GM12878 (cell line): Measurements from ENCODE around the gene JAML. TPM values are rescaled to one million over a fixed set of nuclear protein-coding genes. Genes with fewer than 3 reads are reported as not detected.

Source experiments
- CBFB ChIP-seq: IDR thresholded peaks from 2 replicates; pipeline ENCODE4 v1.6.1; 2016; ENCODE audit warnings: antibody characterized with exemption, low read depth
- MLLT1 ChIP-seq: fragments of 450-650 bp; IDR thresholded peaks from 2 replicates; pipeline ENCODE4 v1.6.1; 2016; ENCODE audit warnings: mild to moderate bottlenecking
- NKRF ChIP-seq: fragments of 450-650 bp; conservative IDR thresholded peaks from 2 replicates; pipeline ENCODE4 v1.6.1; 2017; ENCODE audit warnings: mild to moderate bottlenecking, moderate library complexity
- PML ChIP-seq: IDR thresholded peaks from 2 replicates; pipeline ENCODE4 v1.6.1; 2012; ENCODE audit warnings: low read length, inconsistent platforms
- POLR2AphosphoS2 ChIP-seq: IDR thresholded peaks from 2 replicates; pipeline ENCODE4 v1.6.1; 2011; ENCODE audit warnings: low read depth, mild to moderate bottlenecking, low read length, improper control_type of control experiment, moderate library complexity
- REST ChIP-seq: IDR thresholded peaks from 2 replicates; pipeline ENCODE4 v1.6.1; 2012; ENCODE audit warnings: mild to moderate bottlenecking, low read depth, low read length
- RUNX3 ChIP-seq: IDR thresholded peaks from 2 replicates; pipeline ENCODE4 v1.6.1; 2012; ENCODE audit warnings: low read length, inconsistent platforms
- SMAD5 ChIP-seq: IDR thresholded peaks from 2 replicates; pipeline ENCODE4 v1.6.1; 2016; ENCODE audit warnings: antibody characterized with exemption, low read depth
- YY1 ChIP-seq: IDR thresholded peaks from 2 replicates; pipeline ENCODE4 v1.6.1; 2011; ENCODE audit warnings: low read depth, mild to moderate bottlenecking, low read length
- ZBTB11 ChIP-seq: fragments of 450-650 bp; formaldehyde crosslinking; IDR thresholded peaks from 2 replicates; pipeline ENCODE4 v1.5.0; 2022; ENCODE audit warnings: mild to moderate bottlenecking, missing genetic modification characterization
- ZNF207 ChIP-seq: fragments of 450-650 bp; IDR thresholded peaks from 2 replicates; pipeline ENCODE4 v1.6.1; 2014; ENCODE audit warnings: antibody characterized with exemption, mild to moderate bottlenecking, borderline replicate concordance
- ZNF592 ChIP-seq: fragments of 450-650 bp; IDR thresholded peaks from 2 replicates; pipeline ENCODE4 v1.6.1; 2017; ENCODE audit warnings: mild to moderate bottlenecking, moderate library complexity
- ZSCAN29 ChIP-seq: fragments of 450-650 bp; IDR thresholded peaks from 2 replicates; pipeline ENCODE4 v1.6.1; 2017; ENCODE audit warnings: mild to moderate bottlenecking, moderate library complexity
- polyA plus RNA-seq, 11 experiments: library from polyadenylated mRNA; depleted of rRNA in 4 of 11; unstranded in 6 of 11; stranded (reverse) in 5 of 11; fragments of >200 nt; fragmentation: Nextera tagmentation in 4 of 11; fragmentation: Illumina TruSeq in 1 of 11; extraction: Ambion mirVana in 4 of 11; extraction: Trizol in 1 of 11; gene quantifications; 1 replicate in 1 of 11; 2 replicates in 10 of 11; pipeline versions ENCODE4 v1.2.1 to v1.2.3, GENCODE V29; 2011 to 2016; ENCODE audit warnings: inconsistent platforms in 2 of 11, missing spikeins in 2 of 11, low read depth in 1 of 11
- total RNA-seq, 4 experiments: library from RNA; depleted of rRNA in 3 of 4; stranded (reverse); fragments of >200 nt in 3 of 4; fragmentation: Illumina TruSeq in 1 of 4; extraction: Trizol in 1 of 4; gene quantifications; 2 replicates each; pipeline versions ENCODE4 v1.2.1 to v1.2.3, GENCODE V29; 2013 to 2021

The JAML gene
- total and polyA plus RNA-seq, 10 of the 15 experiments (the other 5 are each of a cell fraction or from before 2014, with no cell fraction given) = 0.60 to 8.1 (median 3.5) TPM

GRCh38 chr11:118251858-118252652 lies 27.2 kb upstream of the JAML start, which contains the start of gene MPZL3 (continued):
- TF ChIP-seq PML (peak; percentile 73), SMAD5 (no peak), REST (no peak), ZNF592 (no peak), CBFB (no peak), ZNF207 (peak; percentile 86), MLLT1 (peak; percentile 86), YY1 (peak; percentile 93), RUNX3 (peak; percentile 87), NKRF (peak; percentile 62), POLR2AphosphoS2 (no peak), ZSCAN29 (no peak), ZBTB11 (CRISPR knock-in tag) (peak; percentile 57)
